ENCODE data around the gene MAP2K5.

MAP2K5 gene

GRCh38 chr15:67592245-67592644 is 49.7 kb downstream of the MAP2K5 start:
- H3K4me3 ChIP-seq (ENCODE audit: low read depth, low read length), result no peak overlapping the region
- DNase-seq (ENCODE audit: low read depth), result no peak
- TF ChIP-seq CTCF (IDR thresholded peaks at IDR 0.05; ENCODE audit: control insufficient read depth, extremely low read depth, insufficient read depth), result no peak

GRCh38 chr15:67593562-67593961 is 51.1 kb downstream of the MAP2K5 start:
- TF ChIP-seq CTCF (IDR thresholded peaks at IDR 0.05; ENCODE audit: control insufficient read depth, extremely low read depth, insufficient read depth), result no peak
- DNase-seq (ENCODE audit: low read depth), result no peak
- H3K4me3 ChIP-seq (ENCODE audit: low read depth, low read length), result no peak overlapping the region

GRCh38 chr15:67594770-67595169 is 52.3 kb downstream of the MAP2K5 start:
- no peak for DNase-seq (ENCODE audit: low read depth)
- H3K4me3 ChIP-seq (ENCODE audit: low read depth, low read length), result no peak overlapping the region
- TF ChIP-seq CTCF (IDR thresholded peaks at IDR 0.05; ENCODE audit: control insufficient read depth, extremely low read depth, insufficient read depth), result no peak

- H3K4me3 ChIP-seq (ENCODE audit: low read depth, low read length), result no peak overlapping the region
- DNase-seq (ENCODE audit: low read depth), result no peak
- TF ChIP-seq CTCF (IDR thresholded peaks at IDR 0.05; ENCODE audit: control insufficient read depth, extremely low read depth, insufficient read depth), result no peak
Observed at GRCh38 chr15:67595572-67595971, 53.1 kb downstream of the MAP2K5 start.

- DNase-seq (ENCODE audit: low read depth), result no peak
- no peak for TF ChIP-seq CTCF (IDR thresholded peaks at IDR 0.05; ENCODE audit: control insufficient read depth, extremely low read depth, insufficient read depth)
- no peak overlapping the region for H3K4me3 ChIP-seq (ENCODE audit: low read depth, low read length)
Observed at GRCh38 chr15:67601073-67601472, 58.6 kb downstream of the MAP2K5 start.

- no peak overlapping the region for H3K4me3 ChIP-seq (ENCODE audit: low read depth, low read length)
- no peak for TF ChIP-seq CTCF (IDR thresholded peaks at IDR 0.05; ENCODE audit: control insufficient read depth, extremely low read depth, insufficient read depth)
- no peak for DNase-seq (ENCODE audit: low read depth)
Observed at GRCh38 chr15:67603063-67603462, 60.6 kb downstream of the MAP2K5 start.

- TF ChIP-seq CTCF (IDR thresholded peaks at IDR 0.05; ENCODE audit: control insufficient read depth, extremely low read depth, insufficient read depth), result no peak
- H3K4me3 ChIP-seq (ENCODE audit: low read depth, low read length), result no peak overlapping the region
- DNase-seq (ENCODE audit: low read depth), result no peak
Observed at GRCh38 chr15:67605871-67606270, 63.4 kb downstream of the MAP2K5 start.

Measured in LNCaP clone FGC (cell line).